Liver (tissue), 3 donors: ENCODE data around the gene ATAD1.

Experiments
- JUND ChIP-seq, 2 donors: IDR thresholded peaks; 2 replicates each; pipeline ENCODE4 v1.6.1; 2016; ENCODE audit warnings: antibody characterized with exemption in 2 of 2
- TF ChIP-seq, protein P1 (sequence below): fragments of 150-350 bp; IDR thresholded peaks from 2 replicates; pipeline ENCODE4 v1.5.1; 2017; ENCODE audit warnings: improper control_type of control experiment, low read depth, low read length; ENCODE audit not compliant: missing input control
- TF ChIP-seq, protein P2 (sequence below): IDR thresholded peaks from 2 replicates; pipeline ENCODE4 v1.6.1; 2016; ENCODE audit warnings: antibody characterized with exemption, mild to moderate bottlenecking
- TF ChIP-seq, protein P3 (sequence below): IDR thresholded peaks from 2 replicates; pipeline ENCODE4 v1.6.1; 2016; ENCODE audit warnings: antibody characterized with exemption
- TF ChIP-seq, protein P4 (sequence below): IDR thresholded peaks from 2 replicates; pipeline ENCODE4 v1.6.1; 2016; ENCODE audit warnings: antibody characterized with exemption
- donor health status: healthy.
- donor health status: healthy.

DNA sequence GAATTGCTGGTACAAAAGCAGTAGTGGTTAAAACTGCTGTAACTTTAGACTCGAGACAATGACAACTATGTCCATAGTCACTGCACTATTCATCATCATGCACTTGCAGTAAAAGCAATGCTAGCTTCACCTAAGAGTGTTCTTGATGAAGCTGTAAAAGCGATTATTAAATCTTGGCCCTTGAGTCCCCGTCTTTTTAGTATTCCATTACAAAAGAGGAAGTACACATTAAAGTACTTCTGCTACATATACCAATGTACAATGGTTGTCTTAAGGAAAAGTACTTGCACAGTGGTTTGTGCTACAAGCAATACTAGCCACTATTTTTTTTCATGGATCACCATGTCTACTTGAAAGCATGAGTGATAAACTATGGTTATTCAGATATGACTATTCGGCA is 78.3 kb downstream of the ATAD1 start:
- TF ChIP-seq, protein P1, sequence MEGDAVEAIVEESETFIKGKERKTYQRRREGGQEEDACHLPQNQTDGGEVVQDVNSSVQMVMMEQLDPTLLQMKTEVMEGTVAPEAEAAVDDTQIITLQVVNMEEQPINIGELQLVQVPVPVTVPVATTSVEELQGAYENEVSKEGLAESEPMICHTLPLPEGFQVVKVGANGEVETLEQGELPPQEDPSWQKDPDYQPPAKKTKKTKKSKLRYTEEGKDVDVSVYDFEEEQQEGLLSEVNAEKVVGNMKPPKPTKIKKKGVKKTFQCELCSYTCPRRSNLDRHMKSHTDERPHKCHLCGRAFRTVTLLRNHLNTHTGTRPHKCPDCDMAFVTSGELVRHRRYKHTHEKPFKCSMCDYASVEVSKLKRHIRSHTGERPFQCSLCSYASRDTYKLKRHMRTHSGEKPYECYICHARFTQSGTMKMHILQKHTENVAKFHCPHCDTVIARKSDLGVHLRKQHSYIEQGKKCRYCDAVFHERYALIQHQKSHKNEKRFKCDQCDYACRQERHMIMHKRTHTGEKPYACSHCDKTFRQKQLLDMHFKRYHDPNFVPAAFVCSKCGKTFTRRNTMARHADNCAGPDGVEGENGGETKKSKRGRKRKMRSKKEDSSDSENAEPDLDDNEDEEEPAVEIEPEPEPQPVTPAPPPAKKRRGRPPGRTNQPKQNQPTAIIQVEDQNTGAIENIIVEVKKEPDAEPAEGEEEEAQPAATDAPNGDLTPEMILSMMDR: no peak
- TF ChIP-seq, protein P2, sequence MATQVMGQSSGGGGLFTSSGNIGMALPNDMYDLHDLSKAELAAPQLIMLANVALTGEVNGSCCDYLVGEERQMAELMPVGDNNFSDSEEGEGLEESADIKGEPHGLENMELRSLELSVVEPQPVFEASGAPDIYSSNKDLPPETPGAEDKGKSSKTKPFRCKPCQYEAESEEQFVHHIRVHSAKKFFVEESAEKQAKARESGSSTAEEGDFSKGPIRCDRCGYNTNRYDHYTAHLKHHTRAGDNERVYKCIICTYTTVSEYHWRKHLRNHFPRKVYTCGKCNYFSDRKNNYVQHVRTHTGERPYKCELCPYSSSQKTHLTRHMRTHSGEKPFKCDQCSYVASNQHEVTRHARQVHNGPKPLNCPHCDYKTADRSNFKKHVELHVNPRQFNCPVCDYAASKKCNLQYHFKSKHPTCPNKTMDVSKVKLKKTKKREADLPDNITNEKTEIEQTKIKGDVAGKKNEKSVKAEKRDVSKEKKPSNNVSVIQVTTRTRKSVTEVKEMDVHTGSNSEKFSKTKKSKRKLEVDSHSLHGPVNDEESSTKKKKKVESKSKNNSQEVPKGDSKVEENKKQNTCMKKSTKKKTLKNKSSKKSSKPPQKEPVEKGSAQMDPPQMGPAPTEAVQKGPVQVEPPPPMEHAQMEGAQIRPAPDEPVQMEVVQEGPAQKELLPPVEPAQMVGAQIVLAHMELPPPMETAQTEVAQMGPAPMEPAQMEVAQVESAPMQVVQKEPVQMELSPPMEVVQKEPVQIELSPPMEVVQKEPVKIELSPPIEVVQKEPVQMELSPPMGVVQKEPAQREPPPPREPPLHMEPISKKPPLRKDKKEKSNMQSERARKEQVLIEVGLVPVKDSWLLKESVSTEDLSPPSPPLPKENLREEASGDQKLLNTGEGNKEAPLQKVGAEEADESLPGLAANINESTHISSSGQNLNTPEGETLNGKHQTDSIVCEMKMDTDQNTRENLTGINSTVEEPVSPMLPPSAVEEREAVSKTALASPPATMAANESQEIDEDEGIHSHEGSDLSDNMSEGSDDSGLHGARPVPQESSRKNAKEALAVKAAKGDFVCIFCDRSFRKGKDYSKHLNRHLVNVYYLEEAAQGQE: no peak
- TF ChIP-seq, protein P3, sequence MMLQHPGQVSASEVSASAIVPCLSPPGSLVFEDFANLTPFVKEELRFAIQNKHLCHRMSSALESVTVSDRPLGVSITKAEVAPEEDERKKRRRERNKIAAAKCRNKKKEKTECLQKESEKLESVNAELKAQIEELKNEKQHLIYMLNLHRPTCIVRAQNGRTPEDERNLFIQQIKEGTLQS: no peak
- TF ChIP-seq, protein P4, sequence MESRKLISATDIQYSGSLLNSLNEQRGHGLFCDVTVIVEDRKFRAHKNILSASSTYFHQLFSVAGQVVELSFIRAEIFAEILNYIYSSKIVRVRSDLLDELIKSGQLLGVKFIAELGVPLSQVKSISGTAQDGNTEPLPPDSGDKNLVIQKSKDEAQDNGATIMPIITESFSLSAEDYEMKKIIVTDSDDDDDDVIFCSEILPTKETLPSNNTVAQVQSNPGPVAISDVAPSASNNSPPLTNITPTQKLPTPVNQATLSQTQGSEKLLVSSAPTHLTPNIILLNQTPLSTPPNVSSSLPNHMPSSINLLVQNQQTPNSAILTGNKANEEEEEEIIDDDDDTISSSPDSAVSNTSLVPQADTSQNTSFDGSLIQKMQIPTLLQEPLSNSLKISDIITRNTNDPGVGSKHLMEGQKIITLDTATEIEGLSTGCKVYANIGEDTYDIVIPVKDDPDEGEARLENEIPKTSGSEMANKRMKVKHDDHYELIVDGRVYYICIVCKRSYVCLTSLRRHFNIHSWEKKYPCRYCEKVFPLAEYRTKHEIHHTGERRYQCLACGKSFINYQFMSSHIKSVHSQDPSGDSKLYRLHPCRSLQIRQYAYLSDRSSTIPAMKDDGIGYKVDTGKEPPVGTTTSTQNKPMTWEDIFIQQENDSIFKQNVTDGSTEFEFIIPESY: no peak
- no peak for TF ChIP-seq JUND (IDR thresholded peaks at IDR 0.05)
